GM12878 (cell line): ENCODE measurements around the gene RAD54L2. TPM values are rescaled to one million over a fixed set of nuclear protein-coding genes. Genes with fewer than 3 reads are reported as not detected.

ENCODE experiments used
- ATAC-seq: fragments of 200-7000 bp; cut with Tn5 transposase; 3 replicates; pipeline ENCODE4 v1.9.1; 2020; ENCODE audit warnings: mild to moderate bottlenecking, moderate library complexity
- BruUV-seq: library from RNA; stranded (reverse); fragments of 400-500 nt; replicated peaks from 2 replicates; lab custom pipeline; 2021; lab: Mats Ljungman, UMichigan
- CTCF ChIA-PET: fragments of 300-600 bp; sonication (Branson Sonifier 250); formaldehyde crosslinking; extraction: SDS; loops from one replicate; lab custom pipeline; 2021; ENCODE audit warnings: inconsistent platforms; lab: Yijun Ruan, JAX
- POLR2A ChIA-PET: fragments of 350-600 bp; formaldehyde crosslinking; extraction: SDS; loops from one replicate; lab custom pipeline; 2021; ENCODE audit warnings: inconsistent platforms; lab: Charles Lee
- RAD21 ChIA-PET: fragments of 300-600 bp; sonication (Branson Sonifier 250); formaldehyde crosslinking; loops from one replicate; lab custom pipeline; 2023; ENCODE audit warnings: antibody characterized with exemption; ENCODE audit not compliant: unreplicated experiment; lab: Charles Lee
- SMC1A ChIA-PET: fragments of 300-600 bp; sonication (Branson Sonifier 250); formaldehyde crosslinking; loops from one replicate; lab custom pipeline; 2023; ENCODE audit not compliant: unreplicated experiment, uncharacterized antibody; lab: Charles Lee
- DNase-seq: peaks from one replicate; pipeline ENCODE4 v3.0.0-alpha.2; 2011; ENCODE audit warnings: low read depth, low spot score
- FAIRE-seq: peaks from 3 replicates; lab custom pipeline; 2011; peaks lifted over from hg19 to GRCh38; lab: Jason Lieb, UNC
- H2AFZ ChIP-seq: 2 replicates; pipeline ENCODE4 v1.6.0; 2011; ENCODE audit warnings: low read depth, low read length, control low read depth; ENCODE audit not compliant: control insufficient read depth
- H3K27ac ChIP-seq: 2 replicates; pipeline ENCODE4 v1.5.1; 2011; ENCODE audit warnings: control low read depth; ENCODE audit not compliant: control insufficient read depth, insufficient read depth
- H3K27me3 ChIP-seq, 2 experiments: replicated peaks in 1 of 2; 2 replicates each; pipeline versions ENCODE4 v1.6.0 to v1.6.1; 2011; ENCODE audit warnings: low read length in 1 of 2; ENCODE audit not compliant: control insufficient read depth in 2 of 2, insufficient read depth in 2 of 2
- H3K36me3 ChIP-seq, 2 experiments: 2 replicates each; pipeline ENCODE4 v1.5.1; 2011; ENCODE audit warnings: low read length in 1 of 2; ENCODE audit not compliant: control insufficient read depth in 2 of 2, insufficient read depth in 2 of 2
- H3K4me1 ChIP-seq: 2 replicates; pipeline ENCODE4 v1.6.1; 2011; ENCODE audit warnings: mild to moderate bottlenecking, low read length, moderate library complexity, mixed read lengths; ENCODE audit not compliant: control insufficient read depth, insufficient read depth
- H3K4me2 ChIP-seq: 2 replicates; pipeline ENCODE4 v1.6.0; 2011; ENCODE audit warnings: control low read depth; ENCODE audit not compliant: control insufficient read depth, insufficient read depth
- H3K4me3 ChIP-seq: fragments of 200-600 bp; sonication (generic); 2 replicates; pipeline ENCODE4 v1.5.1; 2016
- H3K79me2 ChIP-seq: 2 replicates; pipeline ENCODE4 v1.6.0; 2011; ENCODE audit warnings: low read length; ENCODE audit not compliant: control insufficient read depth, insufficient read depth
- H3K9ac ChIP-seq: 2 replicates; pipeline ENCODE4 v1.8.0; 2011; ENCODE audit warnings: low read length, control low read depth, mixed read lengths; ENCODE audit not compliant: control insufficient read depth, insufficient read depth
- H3K9me3 ChIP-seq: replicated peaks from 3 replicates; pipeline ENCODE4 v1.5.1; 2011; ENCODE audit warnings: mild to moderate bottlenecking, low read length; ENCODE audit not compliant: control insufficient read depth, insufficient read depth
- H4K20me1 ChIP-seq: 2 replicates; pipeline ENCODE4 v1.6.0; 2011; ENCODE audit not compliant: control insufficient read depth, insufficient read depth
- FOXM1 ChIP-seq: IDR thresholded peaks from 2 replicates; pipeline ENCODE4 v1.6.1; 2012; ENCODE audit warnings: low read depth, mild to moderate bottlenecking, inconsistent platforms, low read length, moderate library complexity
- IKZF2 ChIP-seq, 2 experiments: fragments of 450-650 bp; IDR thresholded peaks; 2 replicates each; pipeline ENCODE4 v1.6.1; 2017; ENCODE audit warnings: mild to moderate bottlenecking in 2 of 2, moderate library complexity in 2 of 2
- PAX5 ChIP-seq: IDR thresholded peaks from 2 replicates; pipeline ENCODE4 v1.6.1; 2011; ENCODE audit warnings: low read depth, low read length, borderline replicate concordance
- WGBS: methylation state at CpG from one replicate; pipeline ENCODE4 v1.1.6; 2016; ENCODE audit warnings: low lambda C conversion rate; ENCODE audit not compliant: insufficient replicate concordance, insufficient coverage; ENCODE audit errors: missing lambda C conversion rate; 5-methylcytosine and 5-hydroxymethylcytosine counted together
- in situ Hi-C: fragments of 300-500 bp; cut with MboI; formaldehyde crosslinking; loops from 9 replicates; pipeline ENCODE4 v1.14.3; 2018; ENCODE audit warnings: mixed read lengths
- intact Hi-C: fragments of 100-400 bp; cut with micrococcal nuclease; formaldehyde crosslinking; loops from one replicate; pipeline ENCODE4 v1.14.2; 2022; ENCODE audit not compliant: unreplicated experiment
- polyA plus RNA-seq, 11 experiments: library from polyadenylated mRNA; depleted of rRNA in 4 of 11; unstranded in 6 of 11; stranded (reverse) in 5 of 11; fragments of >200 nt; fragmentation: Nextera tagmentation in 4 of 11; fragmentation: Illumina TruSeq in 1 of 11; extraction: Ambion mirVana in 4 of 11; extraction: Trizol in 1 of 11; gene quantifications; 1 replicate in 1 of 11; 2 replicates in 10 of 11; pipeline versions ENCODE4 v1.2.1 to v1.2.3, GENCODE V29; 2011 to 2016; ENCODE audit warnings: inconsistent platforms in 2 of 11, missing spikeins in 2 of 11, low read depth in 1 of 11
- total RNA-seq, 4 experiments: library from RNA; depleted of rRNA in 3 of 4; stranded (reverse); fragments of >200 nt in 3 of 4; fragmentation: Illumina TruSeq in 1 of 4; extraction: Trizol in 1 of 4; gene quantifications; 2 replicates each; pipeline versions ENCODE4 v1.2.1 to v1.2.3, GENCODE V29; 2013 to 2021
- TF ChIP-seq, protein P1 (sequence below): IDR thresholded peaks from 2 replicates; pipeline ENCODE4 v1.6.1; 2011; ENCODE audit warnings: borderline replicate concordance, low read depth, mild to moderate bottlenecking, moderate library complexity, mixed read lengths, low read length; ENCODE audit not compliant: insufficient read depth; ENCODE audit errors: extremely low read length
- TF ChIP-seq, protein P2 (sequence below): IDR thresholded peaks from 2 replicates; pipeline ENCODE4 v1.6.1; 2012; ENCODE audit warnings: low read depth, low read length, improper control_type of control experiment

The RAD54L2 gene
- total and polyA plus RNA-seq, 10 of the 15 experiments (the other 5 are each of a cell fraction or from before 2014, with no cell fraction given) = 2.2 to 23.8 (median 11.1) TPM

DNA sequence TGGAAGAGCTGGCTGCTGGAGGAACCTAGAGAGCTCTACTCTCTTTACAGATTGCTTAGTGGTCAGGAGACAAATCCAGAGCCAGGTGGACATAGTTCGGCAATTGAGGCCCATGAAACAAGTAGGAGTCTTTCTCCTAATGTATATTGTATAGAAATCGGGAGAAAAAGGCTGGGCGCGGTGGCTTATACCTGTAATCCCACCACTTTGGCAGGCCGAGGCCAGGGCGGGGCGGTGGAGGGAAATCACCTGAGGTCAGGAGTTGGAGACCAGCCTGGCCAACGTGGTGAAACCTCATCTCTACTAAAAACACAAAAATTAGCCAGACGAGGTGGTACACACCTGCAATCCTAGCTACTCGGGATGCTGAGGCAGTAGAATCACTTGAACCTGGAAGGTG lies 10.8 kb downstream of the RAD54L2 start:
- FAIRE-seq (no peak), ATAC-seq (no peak), DNase-seq (no peak)
- no peaks in the 10 kb centered on the region for H3K4me1 ChIP-seq
- H3K27me3 ChIP-seq = no peaks in the 10 kb centered on the region
- no peak overlapping the region for H3K27ac ChIP-seq
- WGBS = 99% methylated on average over 10 of the region's 10 CpGs
- in situ Hi-C loops = no loop called here
- no peak overlapping the region for H3K9ac ChIP-seq
- no peak overlapping the region for H2AFZ ChIP-seq
- RAD21 ChIA-PET = no interaction called here
- SMC1A ChIA-PET = interaction anchor here (1.9 to 2.0 kb wide), 2 partner anchors 8 to 18 kb away, joined by 5 to 10 read pairs; no protein-coding TSS in a partner anchor
- CTCF ChIA-PET = interaction anchor here (1.9 kb wide), 1 partner anchor 47 kb away, joined by 9 read pairs; no protein-coding TSS in a partner anchor
- TF ChIP-seq IKZF2 (IDR thresholded peaks at IDR 0.05) = no peak
- TF ChIP-seq, protein P1, sequence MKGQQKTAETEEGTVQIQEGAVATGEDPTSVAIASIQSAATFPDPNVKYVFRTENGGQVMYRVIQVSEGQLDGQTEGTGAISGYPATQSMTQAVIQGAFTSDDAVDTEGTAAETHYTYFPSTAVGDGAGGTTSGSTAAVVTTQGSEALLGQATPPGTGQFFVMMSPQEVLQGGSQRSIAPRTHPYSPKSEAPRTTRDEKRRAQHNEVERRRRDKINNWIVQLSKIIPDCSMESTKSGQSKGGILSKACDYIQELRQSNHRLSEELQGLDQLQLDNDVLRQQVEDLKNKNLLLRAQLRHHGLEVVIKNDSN = no peak
- TF ChIP-seq PAX5 = no peak
- no peak for TF ChIP-seq FOXM1
- TF ChIP-seq, protein P2, sequence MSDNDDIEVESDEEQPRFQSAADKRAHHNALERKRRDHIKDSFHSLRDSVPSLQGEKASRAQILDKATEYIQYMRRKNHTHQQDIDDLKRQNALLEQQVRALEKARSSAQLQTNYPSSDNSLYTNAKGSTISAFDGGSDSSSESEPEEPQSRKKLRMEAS = no peak
- intact Hi-C loops = no loop called here
- no peaks in the 10 kb centered on the region for H4K20me1 ChIP-seq
- POLR2A ChIA-PET = no interaction called here
- no peaks in the 10 kb centered on the region for H3K79me2 ChIP-seq
- H3K9me3 ChIP-seq = no peaks in the 10 kb centered on the region
- no peak overlapping the region for H3K4me2 ChIP-seq
- H3K36me3 ChIP-seq = peaks cover 1 to 18% of the 10 kb centered on the region in 2 experiments; a peak in 2 of 4 replicates
- no TSS peak for BruUV-seq
- H3K4me3 ChIP-seq = no peak overlapping the region
